HG02852 (cell line): ENCODE data around the gene MORF4L1.
"Not testable (repeated sequence)": the region's sequence is repeated elsewhere in the genome, so short reads cannot be mapped to it uniquely, and the experiment has no call there.

Experiments
- ATAC-seq: cut with Tn5 transposase; IDR thresholded peaks from one replicate; pipeline ENCODE4 v1.9.1; 2021; ENCODE audit warnings: mild to moderate bottlenecking, moderate library complexity; ENCODE audit not compliant: unreplicated experiment

MORF4L1 gene

GRCh38 chr15:78923480-78924360, 51.0 kb downstream of the MORF4L1 start:
- no peak for ATAC-seq

DNA sequence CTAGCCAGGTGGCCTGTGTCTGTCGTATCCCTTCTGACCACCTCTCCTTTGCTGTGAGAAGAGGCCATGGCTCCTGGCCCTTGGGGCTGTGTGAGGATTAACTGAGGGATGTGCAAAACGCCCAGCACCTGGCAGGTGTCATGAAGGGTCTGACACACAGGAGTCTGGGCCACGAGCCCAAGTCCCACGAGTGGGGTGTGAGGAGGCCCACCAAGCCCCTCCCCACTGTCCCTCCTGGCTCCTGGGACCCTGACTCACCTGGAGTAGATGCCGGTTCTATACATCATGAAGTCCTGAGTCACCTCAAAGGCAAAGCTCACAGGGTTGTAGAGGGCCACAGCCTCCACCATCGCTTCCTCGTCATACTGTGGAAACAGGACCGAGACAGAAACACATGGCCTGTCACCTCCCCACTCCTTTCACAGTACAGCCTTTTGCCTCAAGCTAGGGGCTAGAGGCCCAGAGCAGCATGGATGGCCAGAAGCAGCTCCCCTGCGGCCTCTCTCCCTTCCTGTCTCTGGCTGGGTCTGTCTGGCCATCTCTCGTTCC, 52.5 kb downstream of the MORF4L1 start:
- no peak for ATAC-seq

DNA sequence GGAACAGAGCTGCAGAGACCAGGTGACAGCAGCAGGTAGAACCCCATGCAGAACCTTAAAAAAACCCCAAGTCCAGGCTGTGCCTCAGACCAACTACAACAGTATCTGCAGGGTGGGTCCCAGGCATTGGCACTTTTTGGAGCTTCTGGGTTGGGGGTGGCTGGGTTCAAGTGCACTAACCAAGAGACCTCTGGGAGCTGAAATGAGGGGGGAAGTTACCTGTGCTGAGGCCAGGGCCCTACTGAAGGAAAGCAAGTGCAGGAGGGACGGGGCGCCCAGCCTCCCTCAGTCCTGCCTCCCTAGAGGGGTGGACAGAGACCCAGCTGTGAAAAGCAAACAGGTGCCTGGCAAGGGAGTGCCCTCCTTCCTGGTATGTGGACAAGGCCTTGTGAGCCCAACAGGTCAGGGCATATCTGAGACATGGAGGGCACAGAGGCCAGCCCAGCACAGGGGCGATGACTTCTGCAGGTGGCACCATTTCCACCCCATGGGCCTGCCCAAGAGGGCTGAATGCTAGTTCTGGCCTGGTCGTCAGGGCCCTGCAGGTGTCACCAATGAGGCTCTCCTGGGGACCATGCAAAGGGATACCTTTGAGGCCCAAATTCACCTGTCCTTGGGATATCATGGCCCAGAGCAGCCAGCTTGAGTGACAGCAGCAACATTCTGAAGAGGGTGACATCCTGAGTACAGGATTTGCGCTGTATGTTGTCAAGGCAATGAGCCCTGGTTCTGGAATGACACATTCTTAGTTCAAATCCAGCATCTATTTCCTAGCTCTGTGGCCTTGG, 53.5 kb downstream of the MORF4L1 start:
- ATAC-seq = no peak

GRCh38 chr15:78927077-78927790, 54.5 kb downstream of the MORF4L1 start:
- no peak for ATAC-seq

- ATAC-seq = not testable (repeated sequence)
Observed at GRCh38 chr15:78928176-78928575, 55.5 kb downstream of the MORF4L1 start.

DNA sequence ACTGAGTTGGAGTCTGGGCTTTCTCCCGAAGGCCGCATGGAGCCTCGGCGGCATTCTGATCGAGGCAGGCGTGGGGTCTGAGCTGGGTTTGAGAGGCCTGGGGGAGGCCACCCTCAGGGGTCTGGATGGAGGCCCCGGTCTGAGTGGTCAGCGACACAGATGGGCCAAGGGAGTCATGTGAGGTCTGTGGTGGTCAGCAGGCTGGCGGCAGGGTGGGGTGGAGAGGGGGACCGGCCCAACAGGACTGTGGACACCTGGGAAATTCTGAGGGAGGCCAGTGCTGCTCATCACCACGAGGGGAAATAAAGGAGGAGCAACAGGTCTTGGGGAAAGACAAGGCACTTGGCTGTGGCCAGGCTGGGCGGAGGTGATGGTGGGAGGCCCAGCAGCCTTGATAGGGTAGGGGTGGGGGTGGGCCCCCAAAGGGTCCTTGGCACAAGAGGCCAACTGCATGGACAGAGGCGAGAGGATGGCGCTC, 56.0 kb downstream of the MORF4L1 start:
- no peak for ATAC-seq

GRCh38 chr15:78929536-78930264, 57.0 kb downstream of the MORF4L1 start:
- no peak for ATAC-seq

GRCh38 chr15:78930577-78931388, 58.1 kb downstream of the MORF4L1 start:
- no peak for ATAC-seq

GRCh38 chr15:78931439-78932257, 59.0 kb downstream of the MORF4L1 start:
- ATAC-seq = no peak

- no peak for ATAC-seq
Observed at GRCh38 chr15:78932258-78932808, 59.6 kb downstream of the MORF4L1 start.

GRCh38 chr15:78933187-78933822, 60.6 kb downstream of the MORF4L1 start:
- no peak for ATAC-seq

- no peak for ATAC-seq
Observed at GRCh38 chr15:78933823-78934654, 61.3 kb downstream of the MORF4L1 start.

DNA sequence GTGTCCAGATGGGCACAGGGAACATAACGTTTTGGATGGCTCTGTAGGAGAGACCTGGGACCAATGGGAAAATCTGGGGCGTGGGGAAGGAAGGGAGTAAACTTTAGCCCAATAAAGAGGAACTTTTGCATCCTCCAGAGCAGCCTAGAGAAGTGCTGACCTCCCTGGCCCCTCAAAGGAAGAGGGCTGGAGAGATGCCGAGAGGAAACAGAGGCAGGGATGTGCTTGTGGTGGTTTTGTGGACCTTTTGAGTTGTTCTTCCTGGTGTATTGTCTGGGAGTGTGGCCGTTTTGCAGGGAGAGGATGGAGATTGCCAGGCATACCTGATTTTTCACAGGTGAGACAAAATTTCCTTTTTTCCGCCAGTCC, 61.9 kb downstream of the MORF4L1 start:
- ATAC-seq = no peak

DNA sequence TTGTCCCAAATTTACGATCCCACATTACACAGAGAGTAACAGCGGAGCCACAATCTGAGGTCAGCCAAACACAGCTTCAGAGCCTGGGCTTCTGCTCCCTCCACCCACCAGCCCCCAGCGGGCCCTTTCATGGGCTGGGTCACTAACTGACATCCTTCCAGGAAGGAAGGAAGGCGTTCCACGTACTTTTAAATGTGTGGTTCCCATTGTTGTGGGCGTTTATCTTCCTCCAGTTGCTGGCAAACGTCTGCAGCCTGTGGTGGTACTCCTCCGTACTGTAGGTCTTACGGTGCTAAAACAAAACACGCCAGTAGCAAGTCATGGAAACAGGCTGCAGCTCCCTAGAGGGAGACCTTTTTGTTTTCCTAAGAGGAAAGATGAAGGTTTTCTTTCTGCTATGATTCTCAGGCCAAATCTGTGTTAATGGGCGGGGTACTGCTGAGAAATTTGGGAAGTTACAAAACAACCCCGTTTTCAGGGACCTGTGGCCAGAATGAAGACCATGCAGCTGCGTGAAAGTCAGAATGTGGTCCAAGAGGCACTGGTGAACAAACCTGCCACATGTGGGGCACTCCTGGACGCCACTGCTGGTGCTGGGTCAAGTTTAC, 64.5 kb downstream of the MORF4L1 start:
- ATAC-seq = no peak

- ATAC-seq = peak; percentile 76
Observed at GRCh38 chr15:78938658-78939488, 66.2 kb downstream of the MORF4L1 start.

DNA sequence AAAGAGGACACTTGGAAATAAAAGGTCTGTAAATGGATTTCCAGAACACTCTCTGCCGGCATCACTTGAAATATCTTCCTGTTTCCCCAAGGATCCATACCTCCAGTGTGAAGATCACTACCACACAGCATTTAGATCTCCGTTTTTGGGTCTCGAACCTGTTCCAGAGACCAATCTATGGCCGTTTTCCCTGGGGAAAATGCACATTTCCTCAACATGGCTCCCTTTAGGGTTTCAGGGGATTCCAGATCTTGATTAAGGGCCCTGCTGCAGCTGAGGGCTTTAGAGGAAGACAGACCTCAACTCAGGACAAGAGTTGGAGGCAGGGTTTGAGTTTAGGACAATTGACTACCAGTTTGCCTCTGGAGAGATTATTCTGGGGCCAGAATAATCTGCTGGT, 70.1 kb downstream of the MORF4L1 start:
- no peak for ATAC-seq
